CD14-positive monocyte (primary cell): ENCODE results near the gene ULK4. TPM values are rescaled to one million over a fixed set of nuclear protein-coding genes. Genes with fewer than 3 reads are reported as not detected.

Experiments
- DNase-seq, 3 donors: peaks; one replicate each; pipeline ENCODE4 v3.0.0-alpha.2; 2011 to 2022
- H2AFZ ChIP-seq: 2 replicates; pipeline ENCODE4 v1.6.0; 2012; ENCODE audit warnings: mild to moderate bottlenecking, low read depth, low read length, inconsistent platforms; ENCODE audit not compliant: insufficient read depth, poor library complexity, severe bottlenecking
- H3K27ac ChIP-seq, 2 donors: 1 replicate in 1 of 2; 2 replicates in 1 of 2; pipeline ENCODE4 v1.5.1; 2012 to 2013; ENCODE audit warnings: low read length in 2 of 2, control low read depth in 1 of 2, inconsistent platforms in 1 of 2, low read depth in 1 of 2, mild to moderate bottlenecking in 1 of 2
- H3K27me3 ChIP-seq, 2 donors: one replicate each; pipeline versions ENCODE4 v1.6.0 to v1.6.1; 2011 to 2013; ENCODE audit warnings: low read length in 2 of 2; ENCODE audit not compliant: control insufficient read depth in 2 of 2, insufficient read depth in 2 of 2
- H3K36me3 ChIP-seq, 2 donors: replicated peaks in 1 of 2; 1 replicate in 1 of 2; 2 replicates in 1 of 2; pipeline versions ENCODE4 v1.5.1 to v1.6.1; 2012 to 2013; ENCODE audit warnings: low read length in 2 of 2, control low read depth in 1 of 2, inconsistent platforms in 1 of 2, mild to moderate bottlenecking in 1 of 2; ENCODE audit not compliant: insufficient read depth in 2 of 2, control insufficient read depth in 1 of 2
- H3K4me1 ChIP-seq, 2 donors: 1 replicate in 1 of 2; 2 replicates in 1 of 2; pipeline versions ENCODE4 v1.5.1 to v1.6.1; 2012 to 2013; ENCODE audit warnings: low read length in 2 of 2, control low read depth in 1 of 2, inconsistent platforms in 1 of 2, mild to moderate bottlenecking in 1 of 2, moderate library complexity in 1 of 2; ENCODE audit not compliant: insufficient read depth in 2 of 2, control insufficient read depth in 1 of 2
- H3K4me2 ChIP-seq: replicated peaks from 2 replicates; pipeline ENCODE3; 2012; ENCODE audit warnings: low read length, moderate library complexity, mild to moderate bottlenecking; ENCODE audit not compliant: poor library complexity, severe bottlenecking; ENCODE audit errors: extremely low read depth
- H3K4me3 ChIP-seq, 3 experiments: fragments of 200-600 bp in 1 of 3; sonication (generic) in 1 of 3; replicated peaks in 1 of 3; 1 replicate in 2 of 3; 2 replicates in 1 of 3; pipeline ENCODE4 v1.5.1; 2011 to 2013; ENCODE audit warnings: low read length in 3 of 3, mild to moderate bottlenecking in 3 of 3, control low read depth in 2 of 3, low read depth in 2 of 3, inconsistent platforms in 1 of 3, moderate library complexity in 1 of 3
- H3K79me2 ChIP-seq: 2 replicates; pipeline ENCODE4 v1.6.0; 2012; ENCODE audit warnings: mild to moderate bottlenecking, control low read depth, inconsistent platforms, low read length, moderate library complexity; ENCODE audit not compliant: insufficient read depth
- H3K9ac ChIP-seq: 2 replicates; pipeline ENCODE4 v1.6.0; 2017; ENCODE audit warnings: low read length, mild to moderate bottlenecking; ENCODE audit not compliant: insufficient read depth, poor library complexity, severe bottlenecking
- H3K9me3 ChIP-seq, 2 donors: replicated peaks in 1 of 2; 1 replicate in 1 of 2; 2 replicates in 1 of 2; pipeline versions ENCODE4 v1.5.1 to v1.6.1; 2012 to 2013; ENCODE audit warnings: low read length in 2 of 2, control low read depth in 1 of 2; ENCODE audit not compliant: control insufficient read depth in 1 of 2, insufficient read depth in 1 of 2
- H4K20me1 ChIP-seq: 2 replicates; pipeline ENCODE4 v1.6.0; 2012; ENCODE audit warnings: mild to moderate bottlenecking, low read length, control low read depth, moderate library complexity; ENCODE audit not compliant: insufficient read depth
- H3K27ac Mint-ChIP-seq, 7 donors: one replicate each; pipeline ENCODE4 v1.8.0; 2020; ENCODE audit warnings: mild to moderate bottlenecking in 7 of 7, mixed read lengths in 7 of 7, moderate library complexity in 6 of 7, inconsistent platforms in 2 of 7
- H3K27me3 Mint-ChIP-seq, 3 donors: one replicate each; pipeline ENCODE4 v1.8.0; 2021 to 2022; ENCODE audit warnings: low read depth in 3 of 3, mild to moderate bottlenecking in 3 of 3, mixed read lengths in 3 of 3, moderate library complexity in 3 of 3, inconsistent platforms in 1 of 3
- H3K36me3 Mint-ChIP-seq, 2 donors: one replicate each; pipeline ENCODE4 v1.8.0; 2020; ENCODE audit warnings: mixed read lengths in 2 of 2, inconsistent platforms in 1 of 2, mild to moderate bottlenecking in 1 of 2
- H3K4me1 Mint-ChIP-seq: one replicate; pipeline ENCODE4 v1.8.0; 2020; ENCODE audit warnings: mild to moderate bottlenecking, mixed read lengths
- H3K4me3 Mint-ChIP-seq, 2 donors: one replicate each; pipeline ENCODE4 v1.8.0; 2020; ENCODE audit warnings: mild to moderate bottlenecking in 2 of 2, mixed read lengths in 2 of 2, moderate library complexity in 1 of 2
- H3K9me3 Mint-ChIP-seq, 7 donors: one replicate each; pipeline ENCODE4 v1.8.0; 2020 to 2022; ENCODE audit warnings: mixed read lengths in 7 of 7, mild to moderate bottlenecking in 6 of 7, moderate library complexity in 6 of 7, inconsistent platforms in 2 of 7
- WGBS: methylation state at CpG from one replicate; pipeline ENCODE4 v1.1.5; 2013; ENCODE audit warnings: missing lambda C conversion rate; ENCODE audit not compliant: insufficient coverage; 5-methylcytosine and 5-hydroxymethylcytosine counted together
- intact Hi-C, 2 donors: fragments of 100-400 bp; cut with micrococcal nuclease; formaldehyde crosslinking; loops; one replicate each; pipeline versions ENCODE4 v1.15.0 to v1.15.1; 2023
- polyA plus RNA-seq, 3 donors: library from polyadenylated mRNA; depleted of rRNA in 1 of 3; unstranded in 2 of 3; stranded (reverse) in 1 of 3; fragments of 300-500 nt in 2 of 3; fragments of >200 nt in 1 of 3; fragmentation: Illumina TruSeq in 2 of 3; gene quantifications; 1 replicate in 2 of 3; 2 replicates in 1 of 3; pipeline ENCODE4 v1.2.3, GENCODE V29; 2012 to 2021
- TF ChIP-seq, protein P1 (sequence below): fragments of 200-600 bp; IDR thresholded peaks from one replicate; pipeline ENCODE4 v1.8.0; 2022; ENCODE audit warnings: antibody characterized with exemption, mild to moderate bottlenecking

ULK4 gene
- polyA plus RNA-seq, 3 donors, result 6.7 to 14.0 (median 11.8) TPM

DNA sequence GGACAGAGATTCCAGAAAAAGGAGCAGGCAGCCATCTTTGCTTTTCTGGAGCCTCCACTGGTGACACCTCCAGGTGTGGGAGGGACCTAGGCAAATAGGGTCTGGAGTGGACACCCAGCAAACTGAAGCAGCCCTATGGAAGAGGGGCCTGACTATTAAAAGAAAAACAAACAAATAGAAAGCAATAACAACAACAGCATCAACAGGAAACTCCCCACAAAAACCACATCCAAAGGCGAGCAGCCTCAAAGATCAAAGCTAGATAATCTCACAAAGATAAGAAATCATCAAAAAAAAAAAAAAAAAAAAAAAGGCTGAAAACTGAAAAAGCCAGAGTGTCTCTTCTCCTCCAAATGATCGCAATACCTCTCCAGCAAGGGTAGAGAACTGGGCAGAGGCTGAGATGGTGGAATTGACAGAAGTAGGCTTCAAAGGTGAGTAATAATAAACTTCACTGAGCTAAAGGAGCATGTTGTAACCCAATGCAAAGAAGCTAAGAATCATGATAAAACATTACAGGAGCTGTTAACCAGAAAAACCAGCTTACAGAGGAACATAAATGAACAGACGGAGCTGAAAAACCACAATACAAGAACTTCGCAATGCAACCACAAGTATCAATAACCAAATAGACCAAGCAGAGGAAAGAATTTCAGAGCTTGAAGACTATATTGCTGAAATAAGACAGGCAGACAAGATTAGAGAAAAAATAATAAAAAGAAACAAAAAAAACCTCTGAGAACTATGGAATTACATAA, 537.2 kb downstream of the ULK4 start:
- intact Hi-C loops, result no loop called here

DNA sequence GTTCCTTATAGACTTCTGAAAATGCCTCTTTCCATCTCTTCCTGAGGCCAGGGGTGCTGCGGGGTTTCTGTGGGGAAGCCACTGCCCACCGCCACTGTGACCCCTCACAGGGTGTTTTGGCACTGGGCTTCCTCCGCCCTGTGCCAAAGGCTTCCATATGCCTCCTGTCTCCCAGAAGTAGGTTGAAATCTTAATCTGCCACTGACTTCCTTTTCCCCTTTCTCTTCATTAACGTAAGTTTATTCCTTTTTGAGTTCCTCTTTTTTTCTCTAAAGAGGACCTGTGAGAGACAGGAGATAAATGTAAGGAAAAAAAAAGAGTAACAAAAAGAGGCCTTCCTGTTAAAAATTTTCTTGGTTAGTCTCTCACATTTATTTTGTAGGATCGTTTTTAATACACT, 542.1 kb downstream of the ULK4 start:
- Histone ChIP-seq H3K79me2 (no peaks in the 10 kb centered on the region), H3K27me3 (no peaks in the 10 kb centered on the region), H3K4me3 (no peak overlapping the region), H3K27ac (no peak overlapping the region), H3K36me3 (no peaks in the 10 kb centered on the region), H2AFZ (no peak overlapping the region), H3K9me3 (no peaks in the 10 kb centered on the region), H3K4me2 (peak overlapping the region; percentile 24), H3K9ac (no peak overlapping the region), H3K4me1 (peaks cover 4 to 5% of the 10 kb centered on the region in 2 donors), H4K20me1 (no peaks in the 10 kb centered on the region)
- TF ChIP-seq, protein P1, sequence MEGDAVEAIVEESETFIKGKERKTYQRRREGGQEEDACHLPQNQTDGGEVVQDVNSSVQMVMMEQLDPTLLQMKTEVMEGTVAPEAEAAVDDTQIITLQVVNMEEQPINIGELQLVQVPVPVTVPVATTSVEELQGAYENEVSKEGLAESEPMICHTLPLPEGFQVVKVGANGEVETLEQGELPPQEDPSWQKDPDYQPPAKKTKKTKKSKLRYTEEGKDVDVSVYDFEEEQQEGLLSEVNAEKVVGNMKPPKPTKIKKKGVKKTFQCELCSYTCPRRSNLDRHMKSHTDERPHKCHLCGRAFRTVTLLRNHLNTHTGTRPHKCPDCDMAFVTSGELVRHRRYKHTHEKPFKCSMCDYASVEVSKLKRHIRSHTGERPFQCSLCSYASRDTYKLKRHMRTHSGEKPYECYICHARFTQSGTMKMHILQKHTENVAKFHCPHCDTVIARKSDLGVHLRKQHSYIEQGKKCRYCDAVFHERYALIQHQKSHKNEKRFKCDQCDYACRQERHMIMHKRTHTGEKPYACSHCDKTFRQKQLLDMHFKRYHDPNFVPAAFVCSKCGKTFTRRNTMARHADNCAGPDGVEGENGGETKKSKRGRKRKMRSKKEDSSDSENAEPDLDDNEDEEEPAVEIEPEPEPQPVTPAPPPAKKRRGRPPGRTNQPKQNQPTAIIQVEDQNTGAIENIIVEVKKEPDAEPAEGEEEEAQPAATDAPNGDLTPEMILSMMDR, result no peak
- 0% methylated on average over 2 of the region's 5 CpGs for WGBS
- intact Hi-C loops, result no loop called here
- H3K27ac Mint-ChIP-seq, result peak overlapping the region in 2 of 7 donors; percentile 17 to 43
- H3K4me1 Mint-ChIP-seq, result peaks cover 13% of the 10 kb centered on the region
- H3K36me3 Mint-ChIP-seq, result no peaks in the 10 kb centered on the region
- H3K4me3 Mint-ChIP-seq, result peak overlapping the region; percentile 47 to 68
- H3K27me3 Mint-ChIP-seq, result peaks cover 0 to 4% (median 3%) of the 10 kb centered on the region in 3 donors
- peaks cover 0 to 4% (median 0%) of the 10 kb centered on the region in 7 donors for H3K9me3 Mint-ChIP-seq
- peak; percentile 2 to 12 (median 10) for DNase-seq

More for the DNA sequence above, 537.2 kb downstream of the ULK4 start:
- Histone ChIP-seq H3K36me3 (no peaks in the 10 kb centered on the region), H3K79me2 (no peaks in the 10 kb centered on the region), H3K4me3 (no peak overlapping the region), H3K4me2 (no peak overlapping the region), H3K4me1 (peaks cover under 1 to 2% of the 10 kb centered on the region in 2 donors), H2AFZ (no peak overlapping the region), H3K9ac (no peak overlapping the region), H3K27me3 (no peaks in the 10 kb centered on the region), H3K27ac (no peak overlapping the region), H4K20me1 (no peaks in the 10 kb centered on the region), H3K9me3 (no peaks in the 10 kb centered on the region)
- WGBS, result no CpG with 5 or more reads among the region's 4 CpGs
- Mint-ChIP-seq H3K27ac (no peak overlapping the region), H3K4me3 (no peak overlapping the region), H3K4me1 (peaks cover 6% of the 10 kb centered on the region), H3K9me3 (peaks cover 2 to 16% (median 6%) of the 10 kb centered on the region in 7 donors), H3K36me3 (no peaks in the 10 kb centered on the region), H3K27me3 (peaks cover 0 to 4% (median 3%) of the 10 kb centered on the region in 3 donors)
- TF ChIP-seq, protein P1, result no peak
- DNase-seq, result no peak
